Ectodermal cell (in vitro differentiated cells): Measurements from ENCODE around the gene PYGO1.
A peak's percentile ranks its signal among the peaks of the same experiment; 100 is the strongest.
"Not testable (repeated sequence)": the region's sequence is repeated elsewhere in the genome, so short reads cannot be mapped to it uniquely, and the experiment has no call there.

ENCODE experiments used
- H3K27ac ChIP-seq: 2 replicates; pipeline ENCODE4 v1.7.0; 2013; ENCODE audit warnings: mild to moderate bottlenecking, low read depth, low read length; ENCODE audit not compliant: insufficient read depth, poor library complexity, severe bottlenecking
- H3K27me3 ChIP-seq: 2 replicates; pipeline ENCODE4 v1.7.0; 2013; ENCODE audit warnings: mild to moderate bottlenecking, low read length; ENCODE audit not compliant: insufficient read depth, control insufficient read depth, poor library complexity, severe bottlenecking
- H3K36me3 ChIP-seq: one replicate; pipeline ENCODE4 v1.7.0; 2013; ENCODE audit warnings: low read length; ENCODE audit not compliant: control insufficient read depth, insufficient read depth
- H3K4me1 ChIP-seq: one replicate; pipeline ENCODE4 v1.7.0; 2013; ENCODE audit warnings: low read length; ENCODE audit not compliant: control insufficient read depth, insufficient read depth
- H3K4me3 ChIP-seq: 2 replicates; pipeline ENCODE4 v1.7.0; 2013; ENCODE audit warnings: low read depth, low read length, control low read depth; ENCODE audit not compliant: insufficient read depth
- H3K9me3 ChIP-seq: 2 replicates; pipeline ENCODE4 v1.7.0; 2013; ENCODE audit warnings: mild to moderate bottlenecking, low read length, moderate library complexity; ENCODE audit not compliant: control insufficient read depth
- WGBS, 2 experiments: methylation state at CpG; one replicate each; pipeline ENCODE4 v1.1.7; 2013; ENCODE audit warnings: missing lambda C conversion rate in 2 of 2; 5-methylcytosine and 5-hydroxymethylcytosine counted together

The PYGO1 gene

GRCh38 chr15:55613727-55614126, 25.6 kb upstream of the PYGO1 start:
- H3K36me3 ChIP-seq: peaks cover 43% of the 10 kb centered on the region
- no peak overlapping the region for H3K4me3 ChIP-seq
- no peaks in the 10 kb centered on the region for H3K4me1 ChIP-seq
- no peaks in the 10 kb centered on the region for H3K9me3 ChIP-seq
- no peak overlapping the region for H3K27ac ChIP-seq
- 92 to 96% methylated on average over 4 of the region's 4 CpGs for WGBS, 2 experiments
- no peaks in the 10 kb centered on the region for H3K27me3 ChIP-seq

GRCh38 chr15:55606214-55606613, 18.1 kb upstream of the PYGO1 start:
- peaks cover 18% of the 10 kb centered on the region for H3K36me3 ChIP-seq

GRCh38 chr15:55601374-55601773, 13.2 kb upstream of the PYGO1 start:
- Histone ChIP-seq H3K36me3 (no peaks in the 10 kb centered on the region), H3K27me3 (no peaks in the 10 kb centered on the region), H3K4me1 (no peaks in the 10 kb centered on the region), H3K4me3 (no peak overlapping the region), H3K9me3 (no peaks in the 10 kb centered on the region), H3K27ac (no peak overlapping the region)
- WGBS, 2 experiments: 92 to 94% methylated on average over 5 of the region's 5 CpGs

More at GRCh38 chr15:55606214-55606613, 18.1 kb upstream of the PYGO1 start:
- H3K9me3 ChIP-seq: no peaks in the 10 kb centered on the region
- WGBS, 2 experiments: 90 to 91% methylated on average over 4 to 5 of the region's 5 CpGs
- H3K4me1 ChIP-seq: no peaks in the 10 kb centered on the region
- no peak overlapping the region for H3K27ac ChIP-seq
- no peak overlapping the region for H3K4me3 ChIP-seq
- no peaks in the 10 kb centered on the region for H3K27me3 ChIP-seq

GRCh38 chr15:55599439-55599838, 11.3 kb upstream of the PYGO1 start:
- no peaks in the 10 kb centered on the region for H3K9me3 ChIP-seq

GRCh38 chr15:55593019-55593418, 4.9 kb upstream of the PYGO1 start:
- peaks cover 12% of the 10 kb centered on the region for H3K27me3 ChIP-seq
- H3K4me1 ChIP-seq, H3K4me3 ChIP-seq, H3K36me3 ChIP-seq, H3K9me3 ChIP-seq, H3K27ac ChIP-seq: not testable (repeated sequence)
- 93% methylated on average over 1 of the region's 1 CpG; no CpG with 5 or more reads in 1 of the 2 experiments for WGBS, 2 experiments

More at GRCh38 chr15:55599439-55599838, 11.3 kb upstream of the PYGO1 start:
- Histone ChIP-seq H3K4me1 (no peaks in the 10 kb centered on the region), H3K4me3 (no peak overlapping the region), H3K27ac (no peak overlapping the region), H3K27me3 (no peaks in the 10 kb centered on the region), H3K36me3 (no peaks in the 10 kb centered on the region)
- WGBS, 2 experiments: 93 to 95% methylated on average over 3 of the region's 3 CpGs

GRCh38 chr15:55590788-55591187, 2.6 kb upstream of the PYGO1 start:
- H3K4me1 ChIP-seq: no peaks in the 10 kb centered on the region
- no peaks in the 10 kb centered on the region for H3K36me3 ChIP-seq
- no peaks in the 10 kb centered on the region for H3K9me3 ChIP-seq
- peaks cover 32% of the 10 kb centered on the region for H3K27me3 ChIP-seq
- 76 to 80% methylated on average over 3 of the region's 3 CpGs for WGBS, 2 experiments
- H3K4me3 ChIP-seq: no peak overlapping the region
- H3K27ac ChIP-seq: no peak overlapping the region

- Histone ChIP-seq H3K27me3 (peaks cover 40% of the 10 kb centered on the region), H3K9me3 (no peaks in the 10 kb centered on the region), H3K36me3 (no peaks in the 10 kb centered on the region), H3K4me3 (no peak overlapping the region), H3K27ac (no peak overlapping the region), H3K4me1 (no peaks in the 10 kb centered on the region)
- 96 to 97% methylated on average over 10 of the region's 10 CpGs for whole genome bisulfite sequencing, 2 experiments
Observed at GRCh38 chr15:55589287-55589686, 1.1 kb upstream of the PYGO1 start.

- H3K4me1 ChIP-seq: no peaks in the 10 kb centered on the region
- H3K27ac ChIP-seq: no peak overlapping the region
- no peaks in the 10 kb centered on the region for H3K36me3 ChIP-seq
- peaks cover 40% of the 10 kb centered on the region for H3K27me3 ChIP-seq
- peak overlapping the region; percentile 54 for H3K4me3 ChIP-seq
- no peaks in the 10 kb centered on the region for H3K9me3 ChIP-seq
- WGBS, 2 experiments: 6 to 8% methylated on average over 19 of the region's 19 CpGs
Observed at GRCh38 chr15:55588815-55589115, 620 bp upstream of the PYGO1 start.

- H3K4me1 ChIP-seq: no peaks in the 10 kb centered on the region
- peak overlapping the region; percentile 61 for H3K4me3 ChIP-seq
- 5% methylated on average over 65 of the region's 65 CpGs for WGBS, 2 experiments
- H3K36me3 ChIP-seq: no peaks in the 10 kb centered on the region
- H3K27me3 ChIP-seq: peaks cover 40% of the 10 kb centered on the region
- H3K27ac ChIP-seq: no peak overlapping the region
- no peaks in the 10 kb centered on the region for H3K9me3 ChIP-seq
Observed at GRCh38 chr15:55587321-55588069, 650 bp downstream of the PYGO1 start.

- WGBS, 2 experiments: 82 to 90% methylated on average over 3 of the region's 3 CpGs
Observed at GRCh38 chr15:55586808-55587207, 1.3 kb downstream of the PYGO1 start.

More at GRCh38 chr15:55586808-55587207, 1.3 kb downstream of the PYGO1 start:
- H3K27me3 ChIP-seq: peaks cover 40% of the 10 kb centered on the region
- no peaks in the 10 kb centered on the region for H3K36me3 ChIP-seq
- H3K4me1 ChIP-seq: no peaks in the 10 kb centered on the region
- no peaks in the 10 kb centered on the region for H3K9me3 ChIP-seq
- H3K4me3 ChIP-seq: peak overlapping the region; percentile 61
- H3K27ac ChIP-seq: no peak overlapping the region
